Mesendoderm (in vitro differentiated cells): ENCODE measurements around the gene KRTAP5-4. TPM values are rescaled to one million over a fixed set of nuclear protein-coding genes. Genes with fewer than 3 reads are reported as not detected.
A peak's percentile ranks its signal among the peaks of the same experiment; 100 is the strongest.
"Not testable (repeated sequence)": the region's sequence is repeated elsewhere in the genome, so short reads cannot be mapped to it uniquely, and the experiment has no call there.

Experiments
- DNase-seq: peaks from one replicate; pipeline ENCODE4 v3.0.0; 2013
- H2AK5ac ChIP-seq: 2 replicates; pipeline ENCODE4 v1.6.1; 2013; ENCODE audit warnings: low read length, inconsistent platforms
- H2BK120ac ChIP-seq: 2 replicates; pipeline ENCODE4 v1.6.1; 2013; ENCODE audit warnings: low read depth, mild to moderate bottlenecking, low read length, moderate library complexity, mixed read lengths
- H2BK15ac ChIP-seq: replicated peaks from 2 replicates; pipeline ENCODE4 v1.6.1; 2013; ENCODE audit warnings: low read depth, mild to moderate bottlenecking, moderate library complexity
- H2BK5ac ChIP-seq: 2 replicates; pipeline ENCODE4 v1.6.1; 2013; ENCODE audit warnings: low read length, inconsistent platforms
- H3K18ac ChIP-seq: 2 replicates; pipeline ENCODE4 v1.6.1; 2013; ENCODE audit warnings: mild to moderate bottlenecking, low read length, mixed read lengths
- H3K23ac ChIP-seq: one replicate; pipeline ENCODE4 v1.6.1; 2013; ENCODE audit warnings: low read length
- H3K27ac ChIP-seq: 2 replicates; pipeline ENCODE4 v1.5.1; 2013; ENCODE audit warnings: low read depth, mild to moderate bottlenecking, inconsistent platforms, low read length, moderate library complexity
- H3K27me3 ChIP-seq: 2 replicates; pipeline ENCODE4 v1.6.1; 2013; ENCODE audit warnings: low read length, control low read depth, mild to moderate bottlenecking, inconsistent platforms; ENCODE audit not compliant: insufficient read depth, poor library complexity
- H3K36me3 ChIP-seq: 2 replicates; pipeline ENCODE4 v1.6.1; 2013; ENCODE audit warnings: low read length, inconsistent platforms; ENCODE audit not compliant: control insufficient read depth, insufficient read depth
- H3K4ac ChIP-seq: one replicate; pipeline ENCODE4 v1.6.1; 2013; ENCODE audit warnings: low read depth, mild to moderate bottlenecking, low read length, moderate library complexity
- H3K4me1 ChIP-seq: 2 replicates; pipeline ENCODE4 v1.6.1; 2013; ENCODE audit warnings: low read depth, low read length, inconsistent platforms; ENCODE audit not compliant: control insufficient read depth
- H3K4me2 ChIP-seq: 2 replicates; pipeline ENCODE4 v1.6.1; 2013; ENCODE audit warnings: low read length
- H3K4me3 ChIP-seq: 2 replicates; pipeline ENCODE4 v1.5.1; 2013; ENCODE audit warnings: mild to moderate bottlenecking, low read length
- H3K56ac ChIP-seq: one replicate; pipeline ENCODE4 v1.6.1; 2013; ENCODE audit warnings: low read length
- H3K79me1 ChIP-seq: 2 replicates; pipeline ENCODE4 v1.6.1; 2013; ENCODE audit warnings: low read length, inconsistent platforms
- H3K79me2 ChIP-seq: 2 replicates; pipeline ENCODE4 v1.6.1; 2013; ENCODE audit warnings: mild to moderate bottlenecking, low read length; ENCODE audit not compliant: control insufficient read depth, insufficient read depth
- H3K9ac ChIP-seq: 2 replicates; pipeline ENCODE4 v1.6.1; 2013; ENCODE audit warnings: low read length, inconsistent platforms
- H4K5ac ChIP-seq: one replicate; pipeline ENCODE4 v1.6.1; 2013; ENCODE audit warnings: low read length
- H4K8ac ChIP-seq: one replicate; pipeline ENCODE4 v1.6.1; 2013; ENCODE audit warnings: low read depth, mild to moderate bottlenecking, control low read depth, low read length, moderate library complexity
- WGBS: extraction: QIAGEN DNeasy Blood & Tissue Kit; methylation state at CpG from one replicate; pipeline ENCODE4 v1.1.7; 2013; ENCODE audit warnings: low lambda C conversion rate, missing lambda C conversion rate; ENCODE audit not compliant: insufficient coverage; ENCODE audit errors: extremely low coverage; 5-methylcytosine and 5-hydroxymethylcytosine counted together
- polyA plus RNA-seq, 2 experiments: library from polyadenylated mRNA; stranded (reverse); fragments of 200-250 nt; gene quantifications; one replicate each; pipeline ENCODE4 v1.2.3, GENCODE V29; 2013

Gene KRTAP5-4
- polyA plus RNA-seq (2013, experiment 1 of 2), result not detected
- not detected for polyA plus RNA-seq (2013, experiment 2 of 2)

GRCh38 chr11:1622086-1622485 is at the start of gene KRTAP5-4:
Gene KRTAP5-4 (minus strand): TSS chr11:1622138. CDS start chr11:1622093, 45 bp downstream.
- WGBS, result no CpG with 5 or more reads among the region's 1 CpG
- no peaks in the 10 kb centered on the region for H3K79me1 ChIP-seq
- no peak within 1 kb of the TSS for H3K9ac ChIP-seq
- H2AK5ac ChIP-seq, result no peak within 1 kb of the TSS
- H2BK15ac ChIP-seq, result no peak within 1 kb of the TSS
- H3K27me3 ChIP-seq, result no peaks in the 10 kb centered on the region
- H3K18ac ChIP-seq, result no peak within 1 kb of the TSS
- no peaks in the 10 kb centered on the region for H3K79me2 ChIP-seq
- H3K4me1 ChIP-seq, result no peaks in the 10 kb centered on the region
- no peak within 1 kb of the TSS for H3K4me2 ChIP-seq
- no peak within 1 kb of the TSS for H3K4me3 ChIP-seq
- no peak within 1 kb of the TSS for H3K4ac ChIP-seq
- no peak for DNase-seq
- H3K27ac ChIP-seq, result no peak within 1 kb of the TSS
- no peak within 1 kb of the TSS for H2BK5ac ChIP-seq
- no peak within 1 kb of the TSS for H4K5ac ChIP-seq
- no peak within 1 kb of the TSS for H2BK120ac ChIP-seq
- H3K23ac ChIP-seq, result no peak within 1 kb of the TSS
- H3K56ac ChIP-seq, result no peak within 1 kb of the TSS
- H3K36me3 ChIP-seq, result no peaks in the 10 kb centered on the region
- no peak within 1 kb of the TSS for H4K8ac ChIP-seq

- Histone ChIP-seq H3K79me1 (no peaks in the 10 kb centered on the region), H2AK5ac (no peak overlapping the region), H3K27ac (no peak overlapping the region), H3K18ac (no peak overlapping the region), H4K5ac (no peak overlapping the region), H3K23ac (no peak overlapping the region), H3K4me2 (no peak overlapping the region), H3K9ac (no peak overlapping the region), H3K4ac (no peak overlapping the region), H3K56ac (no peak overlapping the region), H3K79me2 (no peaks in the 10 kb centered on the region), H2BK120ac (no peak overlapping the region), H3K27me3 (no peaks in the 10 kb centered on the region), H2BK5ac (no peak overlapping the region), H3K4me1 (no peaks in the 10 kb centered on the region), H4K8ac (no peak overlapping the region), H3K36me3 (no peaks in the 10 kb centered on the region), H3K4me3 (no peak overlapping the region), H2BK15ac (no peak overlapping the region)
- no peak for DNase-seq
- no CpG with 5 or more reads among the region's 11 CpGs for WGBS
Measured at GRCh38 chr11:1671658-1672057, 49.7 kb upstream of the KRTAP5-4 start.

- Histone ChIP-seq H3K9ac (no peak overlapping the region), H4K8ac (no peak overlapping the region), H3K79me1 (no peaks in the 10 kb centered on the region), H3K4me3 (no peak overlapping the region), H3K79me2 (no peaks in the 10 kb centered on the region), H2BK5ac (no peak overlapping the region), H3K4me1 (no peaks in the 10 kb centered on the region), H3K4me2 (no peak overlapping the region), H3K18ac (no peak overlapping the region), H3K36me3 (no peaks in the 10 kb centered on the region), H3K27ac (no peak overlapping the region), H3K4ac (no peak overlapping the region), H3K56ac (no peak overlapping the region), H3K27me3 (no peaks in the 10 kb centered on the region), H2AK5ac (no peak overlapping the region), H3K23ac (no peak overlapping the region), H4K5ac (no peak overlapping the region), H2BK15ac (no peak overlapping the region), H2BK120ac (no peak overlapping the region)
- DNase-seq, result no peak
- no CpG with 5 or more reads among the region's 11 CpGs for WGBS
Measured at GRCh38 chr11:1670905-1671371, 49.0 kb upstream of the KRTAP5-4 start.

- not testable (repeated sequence) for H3K4me1 ChIP-seq, H3K27me3 ChIP-seq, H3K9ac ChIP-seq, H3K56ac ChIP-seq, H3K23ac ChIP-seq, H3K36me3 ChIP-seq, H2BK5ac ChIP-seq, H3K27ac ChIP-seq, H3K4me2 ChIP-seq, H4K5ac ChIP-seq, H4K8ac ChIP-seq, H3K18ac ChIP-seq, H2AK5ac ChIP-seq, H2BK15ac ChIP-seq, H3K4me3 ChIP-seq, H3K4ac ChIP-seq, H2BK120ac ChIP-seq, DNase-seq, H3K79me2 ChIP-seq, H3K79me1 ChIP-seq
- no CpG with 5 or more reads among the region's 1 CpG for WGBS
Measured at GRCh38 chr11:1670457-1670856, 48.5 kb upstream of the KRTAP5-4 start.

GRCh38 chr11:1669546-1670218 is 47.7 kb upstream of the KRTAP5-4 start:
- Histone ChIP-seq H3K9ac (no peak overlapping the region), H3K4me3 (no peak overlapping the region), H3K27me3 (no peaks in the 10 kb centered on the region), H4K8ac (no peak overlapping the region), H2AK5ac (no peak overlapping the region), H3K4me2 (no peak overlapping the region), H3K23ac (no peak overlapping the region), H3K56ac (peak overlapping the region; percentile 3), H3K18ac (no peak overlapping the region), H3K27ac (no peak overlapping the region), H3K4me1 (no peaks in the 10 kb centered on the region), H3K79me1 (no peaks in the 10 kb centered on the region), H2BK120ac (no peak overlapping the region), H3K36me3 (no peaks in the 10 kb centered on the region), H3K79me2 (no peaks in the 10 kb centered on the region), H3K4ac (no peak overlapping the region), H2BK15ac (no peak overlapping the region), H4K5ac (no peak overlapping the region), H2BK5ac (no peak overlapping the region)
- WGBS, result no CpG with 5 or more reads among the region's 21 CpGs
- no peak for DNase-seq
